H9 (cell line): Measurements from ENCODE around the gene R3HDM2. TPM values are rescaled to one million over a fixed set of nuclear protein-coding genes. Genes with fewer than 3 reads are reported as not detected.
"Not testable (repeated sequence)": the region's sequence is repeated elsewhere in the genome, so short reads cannot be mapped to it uniquely, and the experiment has no call there.

Experiments
- DNase-seq: peaks from one replicate; pipeline ENCODE4 v3.0.0-alpha.2; 2017
- H2AFZ ChIP-seq: one replicate; pipeline ENCODE4 v1.6.1; 2013; ENCODE audit warnings: mild to moderate bottlenecking, low read length, control low read depth, moderate library complexity
- H2AK5ac ChIP-seq: 2 replicates; pipeline ENCODE4 v1.6.1; 2013; ENCODE audit warnings: low read length, control low read depth, mixed read lengths; ENCODE audit not compliant: insufficient read length
- H2BK120ac ChIP-seq: one replicate; pipeline ENCODE4 v1.6.1; 2013; ENCODE audit warnings: low read depth, mild to moderate bottlenecking, low read length, control low read depth, inconsistent platforms; ENCODE audit not compliant: poor library complexity, severe bottlenecking
- H2BK12ac ChIP-seq: 2 replicates; pipeline ENCODE4 v1.6.1; 2013; ENCODE audit warnings: low read length, control low read depth, mixed read lengths, low read depth; ENCODE audit not compliant: insufficient read length
- H2BK15ac ChIP-seq: 2 replicates; pipeline ENCODE4 v1.6.1; 2013; ENCODE audit warnings: low read depth, low read length, control low read depth
- H2BK20ac ChIP-seq: one replicate; pipeline ENCODE4 v1.6.1; 2013; ENCODE audit warnings: low read depth, mild to moderate bottlenecking, low read length, control low read depth, inconsistent platforms; ENCODE audit not compliant: poor library complexity, severe bottlenecking
- H2BK5ac ChIP-seq: 2 replicates; pipeline ENCODE4 v1.6.1; 2013; ENCODE audit warnings: low read length, control low read depth, mixed read lengths; ENCODE audit not compliant: insufficient read length
- H3K14ac ChIP-seq: 2 replicates; pipeline ENCODE4 v1.6.1; 2013; ENCODE audit warnings: low read length, control low read depth; ENCODE audit not compliant: insufficient read depth
- H3K18ac ChIP-seq: 2 replicates; pipeline ENCODE4 v1.6.1; 2013; ENCODE audit warnings: low read depth, mild to moderate bottlenecking, mixed read lengths, low read length, control low read depth; ENCODE audit not compliant: insufficient read length
- H3K23ac ChIP-seq: 2 replicates; pipeline ENCODE4 v1.6.1; 2013; ENCODE audit warnings: low read length, control low read depth, mixed read lengths, low read depth; ENCODE audit not compliant: insufficient read length
- H3K23me2 ChIP-seq: 2 replicates; pipeline ENCODE4 v1.6.1; 2013; ENCODE audit warnings: low read depth, mild to moderate bottlenecking, mixed read lengths, low read length, control low read depth; ENCODE audit not compliant: insufficient read length, poor library complexity, severe bottlenecking
- H3K27ac ChIP-seq: 2 replicates; pipeline ENCODE4 v1.5.1; 2013; ENCODE audit warnings: low read length, control low read depth, mixed read lengths, low read depth; ENCODE audit not compliant: insufficient read length
- H3K27me3 ChIP-seq: 2 replicates; pipeline ENCODE4 v1.6.1; 2013; ENCODE audit warnings: low read length, control low read depth, inconsistent platforms; ENCODE audit not compliant: insufficient read depth
- H3K4ac ChIP-seq: 2 replicates; pipeline ENCODE4 v1.6.1; 2013; ENCODE audit warnings: low read depth, mild to moderate bottlenecking, control low read depth, inconsistent platforms, low read length, moderate library complexity
- H3K4me1 ChIP-seq: 2 replicates; pipeline ENCODE4 v1.6.1; 2013; ENCODE audit warnings: low read length, control low read depth, inconsistent platforms; ENCODE audit not compliant: insufficient read depth
- H3K4me2 ChIP-seq: 2 replicates; pipeline ENCODE4 v1.6.1; 2013; ENCODE audit warnings: low read length, control low read depth, mixed read lengths; ENCODE audit not compliant: insufficient read length, insufficient read depth
- H3K56ac ChIP-seq: 2 replicates; pipeline ENCODE4 v1.6.1; 2013; ENCODE audit warnings: low read depth, mild to moderate bottlenecking, mixed read lengths, low read length, control low read depth; ENCODE audit not compliant: insufficient read length
- H3K79me1 ChIP-seq: 2 replicates; pipeline ENCODE4 v1.6.1; 2013; ENCODE audit warnings: low read depth, mild to moderate bottlenecking, moderate library complexity, low read length, control low read depth, inconsistent platforms; ENCODE audit not compliant: insufficient read depth, poor library complexity, severe bottlenecking
- H3K79me2 ChIP-seq: 2 replicates; pipeline ENCODE4 v1.6.1; 2013; ENCODE audit warnings: low read length, control low read depth, inconsistent platforms; ENCODE audit not compliant: insufficient read depth
- H3K9ac ChIP-seq: 2 replicates; pipeline ENCODE4 v1.6.1; 2013; ENCODE audit warnings: low read length, control low read depth, mixed read lengths; ENCODE audit not compliant: insufficient read length; ENCODE audit errors: extremely low read depth
- H3K9me3 ChIP-seq: one replicate; pipeline ENCODE4 v1.6.1; 2013; ENCODE audit warnings: low read depth, low read length, inconsistent platforms; ENCODE audit not compliant: control insufficient read depth
- H3T11ph ChIP-seq: one replicate; pipeline ENCODE4 v1.6.1; 2013; ENCODE audit warnings: mild to moderate bottlenecking, low read length, control low read depth, inconsistent platforms
- H4K20me1 ChIP-seq: one replicate; pipeline ENCODE4 v1.6.1; 2013; ENCODE audit not compliant: control insufficient read depth, insufficient read length, insufficient read depth
- H4K5ac ChIP-seq: 2 replicates; pipeline ENCODE4 v1.6.1; 2013; ENCODE audit warnings: low read depth, mild to moderate bottlenecking, mixed read lengths, low read length, control low read depth; ENCODE audit not compliant: insufficient read length
- H4K8ac ChIP-seq: replicated peaks from 2 replicates; pipeline ENCODE4 v1.6.1; 2013; ENCODE audit warnings: low read length, control low read depth, mixed read lengths, low read depth; ENCODE audit not compliant: insufficient read length
- H4K91ac ChIP-seq: 2 replicates; pipeline ENCODE4 v1.6.1; 2013; ENCODE audit warnings: low read depth, mild to moderate bottlenecking, moderate library complexity, mixed read lengths, low read length, control low read depth; ENCODE audit not compliant: insufficient read length
- H3K27ac Mint-ChIP-seq, 3 experiments: 2 replicates in 2 of 3; 3 replicates in 1 of 3; pipeline ENCODE4 v1.8.0; 2020 to 2021; ENCODE audit warnings: mixed read lengths in 3 of 3, mild to moderate bottlenecking in 1 of 3, moderate library complexity in 1 of 3
- H3K27me3 Mint-ChIP-seq: 2 replicates; pipeline ENCODE4 v1.8.0; 2021; ENCODE audit warnings: low read depth, mild to moderate bottlenecking, moderate library complexity, mixed read lengths
- H3K36me3 Mint-ChIP-seq, 3 experiments: 2 replicates in 2 of 3; 3 replicates in 1 of 3; pipeline ENCODE4 v1.8.0; 2020 to 2021; ENCODE audit warnings: low read depth in 3 of 3, mixed read lengths in 3 of 3; ENCODE audit not compliant: insufficient read depth in 1 of 3
- H3K4me1 Mint-ChIP-seq, 2 experiments: 2 replicates each; pipeline ENCODE4 v1.8.0; 2020; ENCODE audit warnings: mixed read lengths in 2 of 2
- H3K4me3 Mint-ChIP-seq, 2 experiments: 2 replicates in 1 of 2; 3 replicates in 1 of 2; pipeline ENCODE4 v1.8.0; 2020 to 2021; ENCODE audit warnings: mild to moderate bottlenecking in 2 of 2, mixed read lengths in 2 of 2, moderate library complexity in 1 of 2
- H3K9me3 Mint-ChIP-seq, 2 experiments: 2 replicates in 1 of 2; 3 replicates in 1 of 2; pipeline ENCODE4 v1.8.0; 2020; ENCODE audit warnings: mild to moderate bottlenecking in 2 of 2, mixed read lengths in 2 of 2, moderate library complexity in 1 of 2
- CTCF ChIP-seq: fragments of 200-600 bp; sonication (generic); conservative IDR thresholded peaks from 3 replicates; pipeline ENCODE4 v1.8.0; 2021; ENCODE audit warnings: antibody characterized with exemption, mild to moderate bottlenecking
- WGBS: extraction: QIAGEN DNeasy Blood & Tissue Kit; methylation state at CpG from one replicate; pipeline ENCODE4 v1.1.7; 2013; ENCODE audit warnings: missing lambda C conversion rate, low lambda C conversion rate, mixed read lengths; ENCODE audit not compliant: insufficient read length; ENCODE audit errors: extremely low coverage; 5-methylcytosine and 5-hydroxymethylcytosine counted together
- total RNA-seq: library from RNA; stranded (reverse); gene quantifications from 2 replicates; pipeline ENCODE4 v1.2.1, GENCODE V29; 2021

Gene R3HDM2
- total RNA-seq, 1 experiment from 2014 or later, result 43.9 TPM

- no peak for TF ChIP-seq CTCF
- Mint-ChIP-seq H3K4me1 (peaks cover 9% of the 10 kb centered on the region in 2 experiments), H3K9me3 (no peaks in the 10 kb centered on the region), H3K4me3 (no peak overlapping the region), H3K27ac (peak overlapping the region in 2 of 3 experiments; percentile 13 to 30; a peak in 3 of 7 replicates), H3K27me3 (no peaks in the 10 kb centered on the region), H3K36me3 (no peaks in the 10 kb centered on the region)
- no peak for DNase-seq
- Histone ChIP-seq H2BK15ac (no peak overlapping the region), H3T11ph (no peak overlapping the region), H3K79me2 (no peaks in the 10 kb centered on the region), H4K8ac (no peak overlapping the region), H2BK5ac (no peak overlapping the region), H2BK120ac (no peak overlapping the region), H3K23ac (no peak overlapping the region), H2AK5ac (no peak overlapping the region), H4K20me1 (no peaks in the 10 kb centered on the region), H3K9me3 (no peaks in the 10 kb centered on the region), H3K23me2 (no peaks in the 10 kb centered on the region), H2BK20ac (no peak overlapping the region), H3K9ac (no peak overlapping the region), H2AFZ (no peak overlapping the region), H2BK12ac (no peak overlapping the region), H4K5ac (no peak overlapping the region), H3K27me3 (no peaks in the 10 kb centered on the region), H3K79me1 (peaks cover 5% of the 10 kb centered on the region), H3K4me2 (no peak overlapping the region), H3K14ac (no peak overlapping the region; the same call in 1 of the 2 replicates), H3K56ac (no peak overlapping the region), H3K4me1 (no peaks in the 10 kb centered on the region), H3K18ac (no peak overlapping the region), H4K91ac (no peak overlapping the region), H3K27ac (no peak overlapping the region), H3K4ac (no peak overlapping the region)
- no CpG with 5 or more reads among the region's 5 CpGs for WGBS
These were observed 29.7 kb downstream of the R3HDM2 start for GRCh38 chr12:57401165-57401564.

GRCh38 chr12:57399718-57400463 is 31.0 kb downstream of the R3HDM2 start:
- H3K18ac ChIP-seq, H3K4me2 ChIP-seq, DNase-seq, H3K4me1 Mint-ChIP-seq, H4K5ac ChIP-seq, H2BK20ac ChIP-seq, H4K20me1 ChIP-seq, H4K8ac ChIP-seq, H2BK120ac ChIP-seq, H3K56ac ChIP-seq, H3K23me2 ChIP-seq, H3K36me3 Mint-ChIP-seq, H3K79me1 ChIP-seq, H3K9me3 ChIP-seq, H3K4me3 Mint-ChIP-seq, H3K14ac ChIP-seq, H3K4me1 ChIP-seq, H3K27me3 Mint-ChIP-seq, H3K27ac Mint-ChIP-seq, H3K4ac ChIP-seq, H2BK5ac ChIP-seq, H3K9me3 Mint-ChIP-seq, H2BK12ac ChIP-seq, H3K27ac ChIP-seq, H3K27me3 ChIP-seq, H4K91ac ChIP-seq, H3K79me2 ChIP-seq, H3K9ac ChIP-seq, H2BK15ac ChIP-seq, H3K23ac ChIP-seq, H3T11ph ChIP-seq, H2AK5ac ChIP-seq, H2AFZ ChIP-seq: not testable (repeated sequence)
- WGBS, result no CpG with 5 or more reads among the region's 7 CpGs
